ENCODE measurements around the gene FAF1.

DNA sequence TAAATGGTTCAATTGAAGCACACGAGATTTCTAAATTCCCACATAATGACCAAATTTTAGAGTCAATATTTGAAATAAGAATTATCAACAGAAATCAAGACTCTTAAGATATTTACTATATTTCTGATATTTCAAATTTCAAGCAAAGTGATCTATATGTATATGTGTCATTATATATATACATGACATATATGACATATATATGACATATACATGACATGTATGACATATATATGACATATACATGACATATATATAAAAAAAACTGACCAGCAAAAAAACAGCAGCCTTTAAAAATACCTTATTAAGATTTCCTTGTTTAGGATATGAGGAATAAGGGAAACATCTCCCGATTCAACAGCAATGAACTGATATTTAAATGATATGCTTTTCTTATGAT, 266.2 kb downstream of the FAF1 start:
- no peak for TF ChIP-seq POLR2A (IDR thresholded peaks at IDR 0.05; ENCODE audit: extremely low read depth, insufficient read length)
- TF ChIP-seq, protein P1, sequence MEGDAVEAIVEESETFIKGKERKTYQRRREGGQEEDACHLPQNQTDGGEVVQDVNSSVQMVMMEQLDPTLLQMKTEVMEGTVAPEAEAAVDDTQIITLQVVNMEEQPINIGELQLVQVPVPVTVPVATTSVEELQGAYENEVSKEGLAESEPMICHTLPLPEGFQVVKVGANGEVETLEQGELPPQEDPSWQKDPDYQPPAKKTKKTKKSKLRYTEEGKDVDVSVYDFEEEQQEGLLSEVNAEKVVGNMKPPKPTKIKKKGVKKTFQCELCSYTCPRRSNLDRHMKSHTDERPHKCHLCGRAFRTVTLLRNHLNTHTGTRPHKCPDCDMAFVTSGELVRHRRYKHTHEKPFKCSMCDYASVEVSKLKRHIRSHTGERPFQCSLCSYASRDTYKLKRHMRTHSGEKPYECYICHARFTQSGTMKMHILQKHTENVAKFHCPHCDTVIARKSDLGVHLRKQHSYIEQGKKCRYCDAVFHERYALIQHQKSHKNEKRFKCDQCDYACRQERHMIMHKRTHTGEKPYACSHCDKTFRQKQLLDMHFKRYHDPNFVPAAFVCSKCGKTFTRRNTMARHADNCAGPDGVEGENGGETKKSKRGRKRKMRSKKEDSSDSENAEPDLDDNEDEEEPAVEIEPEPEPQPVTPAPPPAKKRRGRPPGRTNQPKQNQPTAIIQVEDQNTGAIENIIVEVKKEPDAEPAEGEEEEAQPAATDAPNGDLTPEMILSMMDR (IDR thresholded peaks at IDR 0.05; ENCODE audit: low read depth, low read length), result no peak
- TF ChIP-seq, protein P2, sequence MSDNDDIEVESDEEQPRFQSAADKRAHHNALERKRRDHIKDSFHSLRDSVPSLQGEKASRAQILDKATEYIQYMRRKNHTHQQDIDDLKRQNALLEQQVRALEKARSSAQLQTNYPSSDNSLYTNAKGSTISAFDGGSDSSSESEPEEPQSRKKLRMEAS (IDR thresholded peaks at IDR 0.05; ENCODE audit: low read depth, low read length), result no peak
- TF ChIP-seq MYC (IDR thresholded peaks at IDR 0.05; ENCODE audit: low read depth, low read length), result no peak
